ENCODE data around the gene KCNC3. TPM values are rescaled to one million over a fixed set of nuclear protein-coding genes. Genes with fewer than 3 reads are reported as not detected.

KCNC3 gene
- total RNA-seq, 1 donor from 2014 or later, result not detected

GRCh38 chr19:50328873-50329145 lies 368 bp downstream of the KCNC3 start:
- Mint-ChIP-seq H3K9me3 (ENCODE audit: unreplicated experiment) (peaks cover 44% of the 10 kb centered on the region), H3K27me3 (ENCODE audit: unreplicated experiment) (peaks cover 38% of the 10 kb centered on the region)

GRCh38 chr19:50328224-50328872 lies 829 bp downstream of the KCNC3 start:
- Mint-ChIP-seq H3K27ac (ENCODE audit: unreplicated experiment) (no peak overlapping the region), H3K27me3 (ENCODE audit: unreplicated experiment) (peaks cover 38% of the 10 kb centered on the region), H3K4me1 (ENCODE audit: unreplicated experiment) (no peaks in the 10 kb centered on the region), H3K9me3 (ENCODE audit: unreplicated experiment) (peaks cover 49% of the 10 kb centered on the region), H3K4me3 (ENCODE audit: unreplicated experiment) (no peak overlapping the region), H3K36me3 (ENCODE audit: low read depth, unreplicated experiment) (peaks cover 45% of the 10 kb centered on the region)
- no peak for TF ChIP-seq CTCF (IDR thresholded peaks at IDR 0.05; ENCODE audit: unreplicated experiment)
- DNase-seq (ENCODE audit: low spot score), result no peak

More at GRCh38 chr19:50328873-50329145, 368 bp downstream of the KCNC3 start:
- DNase-seq (ENCODE audit: low spot score), result no peak
- Mint-ChIP-seq H3K36me3 (ENCODE audit: low read depth, unreplicated experiment) (peaks cover 40% of the 10 kb centered on the region), H3K27ac (ENCODE audit: unreplicated experiment) (no peak overlapping the region), H3K4me3 (ENCODE audit: unreplicated experiment) (no peak overlapping the region), H3K4me1 (ENCODE audit: unreplicated experiment) (no peaks in the 10 kb centered on the region)
- no peak for TF ChIP-seq CTCF (IDR thresholded peaks at IDR 0.05; ENCODE audit: unreplicated experiment)

- no peak for TF ChIP-seq CTCF (IDR thresholded peaks at IDR 0.05; ENCODE audit: unreplicated experiment)
- Mint-ChIP-seq H3K27me3 (ENCODE audit: unreplicated experiment) (peaks cover 36% of the 10 kb centered on the region), H3K4me1 (ENCODE audit: unreplicated experiment) (no peaks in the 10 kb centered on the region), H3K9me3 (ENCODE audit: unreplicated experiment) (peaks cover 53% of the 10 kb centered on the region), H3K4me3 (ENCODE audit: unreplicated experiment) (no peak overlapping the region), H3K27ac (ENCODE audit: unreplicated experiment) (peak overlapping the region; percentile 42), H3K36me3 (ENCODE audit: low read depth, unreplicated experiment) (peaks cover 46% of the 10 kb centered on the region)
- no peak for DNase-seq (ENCODE audit: low spot score)
Measured at GRCh38 chr19:50327461-50328223, 1.5 kb downstream of the KCNC3 start.

GRCh38 chr19:50327013-50327412 lies 2.2 kb downstream of the KCNC3 start:
- H3K4me3 Mint-ChIP-seq (ENCODE audit: unreplicated experiment), result peak overlapping the region; percentile 42
- H3K27me3 Mint-ChIP-seq (ENCODE audit: unreplicated experiment), result peaks cover 41% of the 10 kb centered on the region
- TF ChIP-seq CTCF (IDR thresholded peaks at IDR 0.05; ENCODE audit: unreplicated experiment), result no peak
- no peak for DNase-seq (ENCODE audit: low spot score)
- no peaks in the 10 kb centered on the region for H3K4me1 Mint-ChIP-seq (ENCODE audit: unreplicated experiment)
- H3K9me3 Mint-ChIP-seq (ENCODE audit: unreplicated experiment), result peaks cover 59% of the 10 kb centered on the region
- H3K27ac Mint-ChIP-seq (ENCODE audit: unreplicated experiment), result no peak overlapping the region
- H3K36me3 Mint-ChIP-seq (ENCODE audit: low read depth, unreplicated experiment), result peaks cover 50% of the 10 kb centered on the region

- no peak for DNase-seq (ENCODE audit: low spot score)
- H3K4me1 Mint-ChIP-seq (ENCODE audit: unreplicated experiment), result no peaks in the 10 kb centered on the region
Measured at GRCh38 chr19:50326101-50326664, 3.0 kb downstream of the KCNC3 start.

More at GRCh38 chr19:50326101-50326664, 3.0 kb downstream of the KCNC3 start:
- Mint-ChIP-seq H3K9me3 (ENCODE audit: unreplicated experiment) (peaks cover 53% of the 10 kb centered on the region), H3K36me3 (ENCODE audit: low read depth, unreplicated experiment) (peaks cover 47% of the 10 kb centered on the region), H3K27me3 (ENCODE audit: unreplicated experiment) (peaks cover 41% of the 10 kb centered on the region), H3K27ac (ENCODE audit: unreplicated experiment) (no peak overlapping the region), H3K4me3 (ENCODE audit: unreplicated experiment) (no peak overlapping the region)
- no peak for TF ChIP-seq CTCF (IDR thresholded peaks at IDR 0.05; ENCODE audit: unreplicated experiment)

All from endothelial cell (in vitro differentiated cells).